Measurements from ENCODE around the gene GPR132. TPM values are rescaled to one million over a fixed set of nuclear protein-coding genes. Genes with fewer than 3 reads are reported as not detected.

The GPR132 gene
- total RNA-seq, 1 experiment from 2014 or later, result 0.20 TPM

DNA sequence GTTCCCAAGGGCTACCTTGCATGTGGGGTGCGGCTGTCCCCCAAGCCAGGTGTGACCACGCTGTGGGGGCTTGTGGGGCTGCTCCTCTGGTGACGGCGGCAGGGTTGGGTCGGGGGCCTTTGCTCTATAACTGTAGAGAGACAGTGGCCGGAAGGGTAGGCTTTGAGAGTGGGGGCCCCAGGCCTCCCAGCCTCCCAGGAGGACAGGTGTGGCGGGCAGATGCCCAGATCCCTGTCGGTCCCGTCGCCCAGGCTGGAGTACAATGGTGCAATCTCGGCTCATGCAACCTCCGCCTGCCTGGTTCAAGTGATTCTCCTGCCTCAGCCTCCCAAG is 2.7 kb upstream of the GPR132 start:
- no peak overlapping the region for H2BK20ac ChIP-seq (ENCODE audit: low read depth, low read length, poor library complexity, severe bottlenecking)
- no peak overlapping the region for H3T11ph ChIP-seq (ENCODE audit: low read length)
- H3K36me3 Mint-ChIP-seq (ENCODE audit: insufficient read depth in 1 of 3, low read depth in 3 of 3), result no peaks in the 10 kb centered on the region
- no peaks in the 10 kb centered on the region for H4K20me1 ChIP-seq (ENCODE audit: control insufficient read depth, insufficient read depth, insufficient read length)
- H3K9ac ChIP-seq (ENCODE audit: extremely low read depth, insufficient read length, low read length), result no peak overlapping the region
- H3K14ac ChIP-seq (ENCODE audit: insufficient read depth, low read length), result no peak overlapping the region
- no peak overlapping the region for H2BK5ac ChIP-seq (ENCODE audit: insufficient read length, low read length)
- peaks cover 4 to 8% of the 10 kb centered on the region in 2 experiments; a peak in 2 of 4 replicates for H3K4me1 Mint-ChIP-seq
- H3K27ac ChIP-seq (ENCODE audit: insufficient read length, low read depth, low read length), result no peak overlapping the region
- H3K23me2 ChIP-seq (ENCODE audit: insufficient read length, low read depth, low read length, poor library complexity, severe bottlenecking), result no peaks in the 10 kb centered on the region
- no peak overlapping the region for H3K56ac ChIP-seq (ENCODE audit: insufficient read length, low read depth, low read length)
- H2AFZ ChIP-seq (ENCODE audit: low read length), result no peak overlapping the region
- H4K8ac ChIP-seq (replicated peaks; ENCODE audit: insufficient read length, low read depth, low read length), result no peak overlapping the region
- no peak overlapping the region for H3K27ac Mint-ChIP-seq
- H3K4me2 ChIP-seq (ENCODE audit: insufficient read depth, insufficient read length, low read length), result no peak overlapping the region
- no peaks in the 10 kb centered on the region for H3K4me1 ChIP-seq (ENCODE audit: insufficient read depth, low read length)
- peaks cover 18% of the 10 kb centered on the region for H3K27me3 Mint-ChIP-seq (ENCODE audit: low read depth)
- no peak overlapping the region for H2AK5ac ChIP-seq (ENCODE audit: insufficient read length, low read length)
- H2BK120ac ChIP-seq (ENCODE audit: low read depth, low read length, poor library complexity, severe bottlenecking), result no peak overlapping the region
- H3K23ac ChIP-seq (ENCODE audit: insufficient read length, low read depth, low read length), result no peak overlapping the region
- no peaks in the 10 kb centered on the region for H3K9me3 Mint-ChIP-seq
- H3K18ac ChIP-seq (ENCODE audit: insufficient read length, low read depth, low read length), result no peak overlapping the region
- H2BK12ac ChIP-seq (ENCODE audit: insufficient read length, low read depth, low read length), result no peak overlapping the region
- no peaks in the 10 kb centered on the region for H3K27me3 ChIP-seq (ENCODE audit: insufficient read depth, low read length)
- TF ChIP-seq, protein P1, sequence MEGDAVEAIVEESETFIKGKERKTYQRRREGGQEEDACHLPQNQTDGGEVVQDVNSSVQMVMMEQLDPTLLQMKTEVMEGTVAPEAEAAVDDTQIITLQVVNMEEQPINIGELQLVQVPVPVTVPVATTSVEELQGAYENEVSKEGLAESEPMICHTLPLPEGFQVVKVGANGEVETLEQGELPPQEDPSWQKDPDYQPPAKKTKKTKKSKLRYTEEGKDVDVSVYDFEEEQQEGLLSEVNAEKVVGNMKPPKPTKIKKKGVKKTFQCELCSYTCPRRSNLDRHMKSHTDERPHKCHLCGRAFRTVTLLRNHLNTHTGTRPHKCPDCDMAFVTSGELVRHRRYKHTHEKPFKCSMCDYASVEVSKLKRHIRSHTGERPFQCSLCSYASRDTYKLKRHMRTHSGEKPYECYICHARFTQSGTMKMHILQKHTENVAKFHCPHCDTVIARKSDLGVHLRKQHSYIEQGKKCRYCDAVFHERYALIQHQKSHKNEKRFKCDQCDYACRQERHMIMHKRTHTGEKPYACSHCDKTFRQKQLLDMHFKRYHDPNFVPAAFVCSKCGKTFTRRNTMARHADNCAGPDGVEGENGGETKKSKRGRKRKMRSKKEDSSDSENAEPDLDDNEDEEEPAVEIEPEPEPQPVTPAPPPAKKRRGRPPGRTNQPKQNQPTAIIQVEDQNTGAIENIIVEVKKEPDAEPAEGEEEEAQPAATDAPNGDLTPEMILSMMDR (conservative IDR thresholded peaks at IDR 0.05), result no peak
- DNase-seq, result no peak
- H3K4ac ChIP-seq (ENCODE audit: low read depth, low read length), result no peak overlapping the region
- no peak overlapping the region for H3K4me3 Mint-ChIP-seq
- no peak overlapping the region for H4K5ac ChIP-seq (ENCODE audit: insufficient read length, low read depth, low read length)
- H3K79me2 ChIP-seq (ENCODE audit: insufficient read depth, low read length), result no peaks in the 10 kb centered on the region
- H3K9me3 ChIP-seq (ENCODE audit: control insufficient read depth, low read depth, low read length), result no peaks in the 10 kb centered on the region
- H3K79me1 ChIP-seq (ENCODE audit: insufficient read depth, low read depth, low read length, poor library complexity, severe bottlenecking), result no peaks in the 10 kb centered on the region
- H2BK15ac ChIP-seq (ENCODE audit: low read depth, low read length), result no peak overlapping the region
- no CpG with 5 or more reads among the region's 12 CpGs for WGBS (ENCODE audit: extremely low coverage, insufficient read length, low lambda C conversion rate)
- no peak overlapping the region for H4K91ac ChIP-seq (ENCODE audit: insufficient read length, low read depth, low read length)

Measured in H9 (cell line).